Chondrocyte (in vitro differentiated cells): ENCODE measurements around the gene GCH1. TPM values are rescaled to one million over a fixed set of nuclear protein-coding genes. Genes with fewer than 3 reads are reported as not detected.

ENCODE experiments used
- DNase-seq: peaks from one replicate; pipeline ENCODE4 v3.0.0; 2021; ENCODE audit warnings: mixed read lengths, low spot score
- H3K27ac Mint-ChIP-seq: one replicate; pipeline ENCODE4 v1.8.0; 2021; ENCODE audit warnings: mild to moderate bottlenecking, moderate library complexity, mixed read lengths; ENCODE audit not compliant: unreplicated experiment
- H3K27me3 Mint-ChIP-seq: 2 replicates; pipeline ENCODE4 v1.8.0; 2021; ENCODE audit warnings: low read depth, mixed read lengths
- H3K36me3 Mint-ChIP-seq: 2 replicates; pipeline ENCODE4 v1.8.0; 2021; ENCODE audit warnings: low read depth, mixed read lengths
- H3K4me1 Mint-ChIP-seq: 2 replicates; pipeline ENCODE4 v1.8.0; 2021; ENCODE audit warnings: low read depth, mild to moderate bottlenecking, mixed read lengths
- H3K4me3 Mint-ChIP-seq: one replicate; pipeline ENCODE4 v1.8.0; 2021; ENCODE audit warnings: mild to moderate bottlenecking, moderate library complexity, mixed read lengths; ENCODE audit not compliant: unreplicated experiment
- H3K9me3 Mint-ChIP-seq: 2 replicates; pipeline ENCODE4 v1.8.0; 2021; ENCODE audit warnings: low read depth, mixed read lengths
- total RNA-seq: library from RNA; stranded (reverse); gene quantifications from 3 replicates; pipeline ENCODE4 v1.2.1, GENCODE V29; 2021
- TF ChIP-seq, protein P1 (sequence below): fragments of 200-600 bp; sonication (generic); IDR thresholded peaks from 2 replicates; pipeline ENCODE4 v1.5.0; 2021; ENCODE audit warnings: antibody characterized with exemption, mild to moderate bottlenecking, moderate library complexity

Gene GCH1
- total RNA-seq, 1 donor from 2014 or later, result 0.95 TPM

DNA sequence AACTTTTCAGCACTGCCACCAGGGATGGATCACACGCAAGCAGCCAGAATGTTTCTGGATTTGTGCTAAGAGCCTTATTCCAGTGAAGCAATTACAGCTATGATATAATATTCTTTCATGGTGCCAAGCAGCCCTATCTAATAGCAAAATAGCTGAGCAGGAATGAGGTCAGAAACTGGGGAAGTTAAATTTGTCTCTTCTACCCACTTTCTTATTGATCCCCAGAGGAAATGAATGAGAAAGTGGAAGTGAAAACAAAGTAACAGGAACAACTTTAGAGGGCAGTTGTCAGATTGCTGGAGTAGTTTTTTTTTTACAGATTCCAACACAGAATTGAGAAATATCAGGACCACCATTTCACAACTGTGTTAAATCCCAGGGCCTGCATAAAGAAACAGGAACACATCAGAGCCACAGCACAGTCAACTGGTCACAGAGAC, 44.8 kb downstream of the GCH1 start:
- Mint-ChIP-seq H3K4me3 (no peak overlapping the region), H3K27ac (no peak overlapping the region), H3K36me3 (no peaks in the 10 kb centered on the region), H3K4me1 (no peaks in the 10 kb centered on the region), H3K9me3 (no peaks in the 10 kb centered on the region), H3K27me3 (no peaks in the 10 kb centered on the region)
- TF ChIP-seq, protein P1, sequence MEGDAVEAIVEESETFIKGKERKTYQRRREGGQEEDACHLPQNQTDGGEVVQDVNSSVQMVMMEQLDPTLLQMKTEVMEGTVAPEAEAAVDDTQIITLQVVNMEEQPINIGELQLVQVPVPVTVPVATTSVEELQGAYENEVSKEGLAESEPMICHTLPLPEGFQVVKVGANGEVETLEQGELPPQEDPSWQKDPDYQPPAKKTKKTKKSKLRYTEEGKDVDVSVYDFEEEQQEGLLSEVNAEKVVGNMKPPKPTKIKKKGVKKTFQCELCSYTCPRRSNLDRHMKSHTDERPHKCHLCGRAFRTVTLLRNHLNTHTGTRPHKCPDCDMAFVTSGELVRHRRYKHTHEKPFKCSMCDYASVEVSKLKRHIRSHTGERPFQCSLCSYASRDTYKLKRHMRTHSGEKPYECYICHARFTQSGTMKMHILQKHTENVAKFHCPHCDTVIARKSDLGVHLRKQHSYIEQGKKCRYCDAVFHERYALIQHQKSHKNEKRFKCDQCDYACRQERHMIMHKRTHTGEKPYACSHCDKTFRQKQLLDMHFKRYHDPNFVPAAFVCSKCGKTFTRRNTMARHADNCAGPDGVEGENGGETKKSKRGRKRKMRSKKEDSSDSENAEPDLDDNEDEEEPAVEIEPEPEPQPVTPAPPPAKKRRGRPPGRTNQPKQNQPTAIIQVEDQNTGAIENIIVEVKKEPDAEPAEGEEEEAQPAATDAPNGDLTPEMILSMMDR, result no peak
- no peak for DNase-seq

DNA sequence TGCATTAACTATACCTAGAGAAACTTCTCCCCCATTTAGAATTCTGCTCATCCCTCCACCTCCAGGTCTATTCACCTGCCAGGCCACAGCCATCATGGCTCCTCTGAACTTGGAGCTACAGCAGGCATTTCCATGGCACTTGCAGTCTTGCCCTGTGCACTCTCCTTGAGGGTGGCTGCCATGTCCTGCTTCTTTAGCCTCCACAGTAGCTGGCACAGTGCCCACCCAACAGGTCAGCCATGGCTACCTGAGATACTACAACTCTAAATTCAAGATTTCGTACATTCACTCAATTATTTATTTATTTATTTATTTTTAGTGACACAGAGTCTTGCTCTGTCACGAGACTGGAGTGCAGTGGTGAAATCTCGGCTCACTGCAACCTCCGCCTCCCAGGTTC, 46.5 kb downstream of the GCH1 start:
- no peaks in the 10 kb centered on the region for H3K36me3 Mint-ChIP-seq
- DNase-seq, result no peak
- H3K27me3 Mint-ChIP-seq, result no peaks in the 10 kb centered on the region
- H3K4me3 Mint-ChIP-seq, result no peak overlapping the region
- TF ChIP-seq, protein P1, result no peak
- no peaks in the 10 kb centered on the region for H3K4me1 Mint-ChIP-seq
- no peaks in the 10 kb centered on the region for H3K9me3 Mint-ChIP-seq
- H3K27ac Mint-ChIP-seq, result no peak overlapping the region

DNA sequence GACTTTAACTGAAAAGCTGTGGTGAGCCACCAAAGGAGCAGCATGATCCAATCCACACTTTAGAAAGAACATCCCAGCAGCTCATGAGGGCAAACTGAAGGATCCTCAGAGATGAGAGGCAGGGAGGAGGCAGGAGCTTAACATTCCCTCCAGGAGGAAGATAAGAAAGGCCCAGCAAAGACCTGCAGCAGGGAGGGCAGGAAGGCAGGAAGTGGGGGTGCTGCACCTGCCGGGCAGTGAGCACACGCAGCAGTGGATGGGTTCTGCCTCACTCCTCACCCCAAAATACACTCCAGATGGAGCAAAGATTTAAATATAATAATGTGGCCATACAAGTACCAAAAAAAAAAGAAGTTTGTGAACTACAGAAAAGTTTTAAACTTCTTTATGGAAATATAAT, 48.4 kb downstream of the GCH1 start:
- no peaks in the 10 kb centered on the region for H3K9me3 Mint-ChIP-seq
- H3K27me3 Mint-ChIP-seq, result no peaks in the 10 kb centered on the region
- DNase-seq, result no peak
- H3K36me3 Mint-ChIP-seq, result no peaks in the 10 kb centered on the region
- no peak overlapping the region for H3K4me3 Mint-ChIP-seq
- H3K4me1 Mint-ChIP-seq, result peaks cover under 1% of the 10 kb centered on the region
- H3K27ac Mint-ChIP-seq, result no peak overlapping the region
- TF ChIP-seq, protein P1, result no peak

DNA sequence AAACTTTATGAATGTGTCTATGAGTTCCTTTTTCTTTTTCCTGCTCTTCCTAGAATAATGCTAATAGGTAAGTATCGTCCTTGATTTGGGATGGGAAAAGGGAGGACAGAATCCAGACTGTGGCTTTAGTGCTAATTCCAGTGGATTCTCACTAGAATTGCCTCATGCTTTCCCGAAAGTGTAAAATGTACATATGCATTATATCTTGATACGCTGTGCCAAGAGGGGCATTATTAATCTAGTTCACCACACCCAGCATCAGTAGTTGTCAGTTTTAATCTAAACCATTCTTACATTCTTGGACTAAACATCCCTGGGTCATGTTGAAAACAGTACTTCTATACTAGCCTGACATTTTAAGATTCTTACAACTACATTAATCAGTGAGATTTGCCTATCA, 49.3 kb downstream of the GCH1 start:
- Mint-ChIP-seq H3K9me3 (no peaks in the 10 kb centered on the region), H3K4me3 (no peak overlapping the region), H3K4me1 (peaks cover 4% of the 10 kb centered on the region), H3K36me3 (no peaks in the 10 kb centered on the region), H3K27ac (no peak overlapping the region), H3K27me3 (no peaks in the 10 kb centered on the region)
- no peak for DNase-seq
- TF ChIP-seq, protein P1, result no peak

DNA sequence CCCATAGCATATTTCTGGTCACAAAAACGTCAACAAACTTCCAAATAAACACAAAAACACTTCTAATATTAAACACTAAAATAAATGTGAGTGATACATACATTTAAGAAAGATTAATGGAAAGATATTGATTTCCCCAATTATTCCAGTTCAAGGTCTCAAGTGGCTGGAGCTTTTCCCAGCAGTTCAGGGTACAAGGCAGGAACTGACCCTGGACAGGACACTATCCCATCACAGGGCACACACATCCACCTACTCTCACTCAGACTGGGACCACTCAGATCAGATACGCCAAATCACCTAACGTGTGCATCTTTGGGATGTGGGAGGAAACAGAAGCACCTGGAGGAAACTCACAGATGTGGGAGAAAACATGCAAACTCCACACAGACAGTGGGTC, 50.4 kb downstream of the GCH1 start:
- no peak overlapping the region for H3K27ac Mint-ChIP-seq
- no peaks in the 10 kb centered on the region for H3K9me3 Mint-ChIP-seq
- DNase-seq, result no peak
- TF ChIP-seq, protein P1, result no peak
- peaks cover 4% of the 10 kb centered on the region for H3K4me1 Mint-ChIP-seq
- H3K36me3 Mint-ChIP-seq, result no peaks in the 10 kb centered on the region
- H3K4me3 Mint-ChIP-seq, result no peak overlapping the region
- no peaks in the 10 kb centered on the region for H3K27me3 Mint-ChIP-seq
